Stimulated activated CD4-positive, alpha-beta T cell treated with anti-CD3 and anti-CD28 coated beads, Interleukin-1b, Interleukin-23, amount 100 ng/mL, for 1 hour (primary cell): ENCODE measurements around the gene SERINC5.

Source experiments
- DNase-seq, 2 donors: peaks; one replicate each; pipeline ENCODE4 v3.0.0-alpha.2; 2020; ENCODE audit warnings: low read depth in 2 of 2

The SERINC5 gene

DNA sequence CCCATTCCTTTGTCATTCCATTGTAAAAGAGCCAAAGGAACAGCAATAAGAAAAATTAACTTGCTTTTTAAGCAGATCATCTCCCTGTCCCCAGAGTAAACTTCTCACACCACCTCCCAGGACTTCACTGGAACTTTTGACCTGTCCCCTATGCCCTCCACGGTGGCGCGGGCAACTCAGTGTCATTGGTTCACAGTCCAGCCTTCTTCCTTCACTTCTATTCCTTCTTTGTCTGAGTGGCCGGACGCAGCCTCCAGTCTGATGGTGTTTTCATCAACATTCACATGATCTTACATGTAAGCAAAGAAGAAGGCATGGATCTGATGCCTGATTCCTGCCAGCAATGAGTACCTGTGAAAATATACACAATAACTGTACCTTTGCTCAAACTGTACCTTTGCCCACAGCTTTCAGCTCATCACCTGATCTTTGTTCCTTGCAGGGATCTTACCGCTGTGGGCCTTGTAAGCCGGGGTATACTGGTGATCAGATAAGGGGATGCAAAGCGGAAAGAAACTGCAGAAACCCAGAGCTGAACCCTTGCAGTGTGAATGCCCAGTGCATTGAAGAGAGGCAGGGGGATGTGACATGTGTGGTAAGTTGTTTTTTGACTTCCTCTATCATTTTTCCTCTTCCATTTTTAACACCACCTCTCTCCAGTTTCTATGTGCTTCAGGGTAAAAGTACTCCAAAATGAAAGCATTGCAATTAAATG is 188.2 kb downstream of the SERINC5 start:
- no peak for DNase-seq

- DNase-seq = no peak
Measured at GRCh38 chr5:80067016-80067415, 188.8 kb downstream of the SERINC5 start.

GRCh38 chr5:80064124-80064523 is 191.7 kb downstream of the SERINC5 start:
- DNase-seq = no peak
